Natural killer cell treated with Interleukin-12 subunit alpha and Interleukin-12 subunit beta and Interleukin-15 and Interleukin-18, amount 100 ng/mL, for 72 hours (primary cell): Measurements from ENCODE around the gene ATP13A2. TPM values are rescaled to one million over a fixed set of nuclear protein-coding genes. Genes with fewer than 3 reads are reported as not detected.
A peak's percentile ranks its signal among the peaks of the same experiment; 100 is the strongest.

ENCODE experiments used
- ATAC-seq, 2 donors: fragments of 150-1000 bp; cut with Tn5 transposase in 1 of 2; sonication (Bioruptor Pico), chemical (Tn5 transposase) in 1 of 2; 2 replicates each; pipeline ENCODE4 v1.10.0; 2021
- DNase-seq: peaks from one replicate; pipeline ENCODE4 v3.0.0; 2022; ENCODE audit warnings: low spot score
- H3K27ac Mint-ChIP-seq, 2 donors: 1 replicate in 1 of 2; 2 replicates in 1 of 2; pipeline ENCODE4 v1.8.0; 2022; ENCODE audit warnings: mixed read lengths in 2 of 2, mild to moderate bottlenecking in 1 of 2, moderate library complexity in 1 of 2
- H3K27me3 Mint-ChIP-seq, 2 donors: 1 replicate in 1 of 2; 2 replicates in 1 of 2; pipeline ENCODE4 v1.8.0; 2022; ENCODE audit warnings: mixed read lengths in 2 of 2
- H3K36me3 Mint-ChIP-seq: one replicate; pipeline ENCODE4 v1.8.0; 2022; ENCODE audit warnings: mixed read lengths
- H3K4me1 Mint-ChIP-seq, 2 donors: 1 replicate in 1 of 2; 2 replicates in 1 of 2; pipeline ENCODE4 v1.8.0; 2022; ENCODE audit warnings: low read depth in 2 of 2, mixed read lengths in 2 of 2, mild to moderate bottlenecking in 1 of 2
- H3K4me3 Mint-ChIP-seq: one replicate; pipeline ENCODE4 v1.8.0; 2022; ENCODE audit warnings: mixed read lengths
- H3K9me3 Mint-ChIP-seq: 2 replicates; pipeline ENCODE4 v1.8.0; 2022; ENCODE audit warnings: mixed read lengths
- total RNA-seq, 2 donors: library from RNA; stranded (reverse); gene quantifications; one replicate each; pipeline ENCODE4 v1.2.3, GENCODE V29; 2022

ATP13A2 gene
- total RNA-seq, 2 donors from 2014 or later: 68.0 to 88.3 TPM

GRCh38 chr1:16986962-16987361 is 24.8 kb downstream of the ATP13A2 start:
- H3K27me3 Mint-ChIP-seq: peaks cover 6 to 8% of the 10 kb centered on the region in 2 donors
- no peak overlapping the region for H3K27ac Mint-ChIP-seq
- H3K4me3 Mint-ChIP-seq: no peak overlapping the region
- ATAC-seq (no peak), DNase-seq (no peak)
- no peaks in the 10 kb centered on the region for H3K9me3 Mint-ChIP-seq
- no peaks in the 10 kb centered on the region for H3K4me1 Mint-ChIP-seq
- H3K36me3 Mint-ChIP-seq: no peaks in the 10 kb centered on the region

- DNase-seq: no peak
- H3K9me3 Mint-ChIP-seq: no peaks in the 10 kb centered on the region
- no peaks in the 10 kb centered on the region for H3K36me3 Mint-ChIP-seq
- no peaks in the 10 kb centered on the region for H3K4me1 Mint-ChIP-seq
- peaks cover 7 to 11% of the 10 kb centered on the region in 2 donors for H3K27me3 Mint-ChIP-seq
- no peak overlapping the region for H3K4me3 Mint-ChIP-seq
- ATAC-seq: no peak
- H3K27ac Mint-ChIP-seq: no peak overlapping the region
Observed at GRCh38 chr1:16986560-16986959, 25.2 kb downstream of the ATP13A2 start.

GRCh38 chr1:16986113-16986512 is 25.6 kb downstream of the ATP13A2 start:
- no peak for DNase-seq
- H3K4me3 Mint-ChIP-seq: no peak overlapping the region
- peaks cover under 1 to 4% of the 10 kb centered on the region in 2 donors for H3K4me1 Mint-ChIP-seq
- peak in 1 of 2 donors; percentile 22 for ATAC-seq
- H3K27ac Mint-ChIP-seq: no peak overlapping the region
- H3K9me3 Mint-ChIP-seq: no peaks in the 10 kb centered on the region
- H3K27me3 Mint-ChIP-seq: peaks cover 11 to 16% of the 10 kb centered on the region in 2 donors
- H3K36me3 Mint-ChIP-seq: no peaks in the 10 kb centered on the region

GRCh38 chr1:16984717-16985116 is 27.0 kb downstream of the ATP13A2 start:
- peaks cover 5 to 10% of the 10 kb centered on the region in 2 donors for H3K4me1 Mint-ChIP-seq
- ATAC-seq (no peak), DNase-seq (no peak)
- H3K27me3 Mint-ChIP-seq: peaks cover 16 to 22% of the 10 kb centered on the region in 2 donors
- no peaks in the 10 kb centered on the region for H3K36me3 Mint-ChIP-seq
- no peak overlapping the region for H3K4me3 Mint-ChIP-seq
- no peaks in the 10 kb centered on the region for H3K9me3 Mint-ChIP-seq
- H3K27ac Mint-ChIP-seq: no peak overlapping the region

- Mint-ChIP-seq H3K36me3 (no peaks in the 10 kb centered on the region), H3K27ac (no peak overlapping the region), H3K27me3 (peaks cover 16 to 22% of the 10 kb centered on the region in 2 donors), H3K4me1 (peaks cover 5 to 10% of the 10 kb centered on the region in 2 donors), H3K9me3 (no peaks in the 10 kb centered on the region), H3K4me3 (no peak overlapping the region)
- ATAC-seq (no peak), DNase-seq (no peak)
Observed at GRCh38 chr1:16983649-16984048, 28.1 kb downstream of the ATP13A2 start.

- H3K4me3 Mint-ChIP-seq: no peak overlapping the region
- H3K27me3 Mint-ChIP-seq: peaks cover 16 to 22% of the 10 kb centered on the region in 2 donors
- peaks cover 5 to 10% of the 10 kb centered on the region in 2 donors for H3K4me1 Mint-ChIP-seq
- no peak overlapping the region for H3K27ac Mint-ChIP-seq
- DNase-seq (no peak), ATAC-seq (no peak)
- no peaks in the 10 kb centered on the region for H3K9me3 Mint-ChIP-seq
- no peaks in the 10 kb centered on the region for H3K36me3 Mint-ChIP-seq
Observed at GRCh38 chr1:16982902-16983301, 28.8 kb downstream of the ATP13A2 start.

- Mint-ChIP-seq H3K9me3 (no peaks in the 10 kb centered on the region), H3K36me3 (no peaks in the 10 kb centered on the region), H3K4me3 (peak overlapping the region; percentile 55), H3K27ac (peak overlapping the region in 1 of 2 donors; percentile 45), H3K27me3 (peaks cover 16 to 22% of the 10 kb centered on the region in 2 donors), H3K4me1 (peaks cover 5 to 10% of the 10 kb centered on the region in 2 donors)
- ATAC-seq (no peak), DNase-seq (no peak)
Observed at GRCh38 chr1:16981269-16981849, 30.4 kb downstream of the ATP13A2 start.

- DNase-seq: no peak
- H3K27me3 Mint-ChIP-seq: peaks cover 16 to 22% of the 10 kb centered on the region in 2 donors
- peak in 1 of 2 donors; percentile 25 for ATAC-seq
- H3K4me3 Mint-ChIP-seq: peak within 1 kb of the TSS; percentile 55
- no peaks in the 10 kb centered on the region for H3K9me3 Mint-ChIP-seq
- peak within 1 kb of the TSS in 1 of 2 donors; percentile 45 for H3K27ac Mint-ChIP-seq
- H3K36me3 Mint-ChIP-seq: no peaks in the 10 kb centered on the region
- peaks cover 5 to 10% of the 10 kb centered on the region in 2 donors for H3K4me1 Mint-ChIP-seq
Observed at GRCh38 chr1:16980473-16981268, 31.1 kb downstream of the ATP13A2 start, which contains the start of gene MFAP2. Gene MFAP2 (minus strand): TSS chr1:16980620. CDS start chr1:16978273, 2,347 bp downstream.

- Mint-ChIP-seq H3K27ac (no peak overlapping the region), H3K27me3 (peaks cover 16 to 22% of the 10 kb centered on the region in 2 donors), H3K9me3 (no peaks in the 10 kb centered on the region), H3K4me1 (peaks cover 5 to 10% of the 10 kb centered on the region in 2 donors), H3K36me3 (no peaks in the 10 kb centered on the region), H3K4me3 (no peak overlapping the region)
- ATAC-seq (no peak), DNase-seq (no peak)
Observed at GRCh38 chr1:16979475-16980327, 32.0 kb downstream of the ATP13A2 start.

- H3K4me3 Mint-ChIP-seq: no peak overlapping the region
- H3K4me1 Mint-ChIP-seq: peaks cover 5 to 10% of the 10 kb centered on the region in 2 donors
- DNase-seq (no peak), ATAC-seq (no peak)
- H3K27me3 Mint-ChIP-seq: peaks cover 16 to 22% of the 10 kb centered on the region in 2 donors
- H3K36me3 Mint-ChIP-seq: no peaks in the 10 kb centered on the region
- H3K27ac Mint-ChIP-seq: no peak overlapping the region
- no peaks in the 10 kb centered on the region for H3K9me3 Mint-ChIP-seq
Observed at GRCh38 chr1:16978567-16979474, 32.9 kb downstream of the ATP13A2 start.

GRCh38 chr1:16978139-16978538 is 33.6 kb downstream of the ATP13A2 start:
- Mint-ChIP-seq H3K27me3 (peaks cover 13 to 18% of the 10 kb centered on the region in 2 donors), H3K9me3 (no peaks in the 10 kb centered on the region), H3K27ac (no peak overlapping the region), H3K4me1 (peaks cover 5 to 10% of the 10 kb centered on the region in 2 donors), H3K4me3 (no peak overlapping the region), H3K36me3 (no peaks in the 10 kb centered on the region)
- DNase-seq (no peak), ATAC-seq (no peak)

GRCh38 chr1:16977377-16977776 is 34.4 kb downstream of the ATP13A2 start:
- DNase-seq: no peak
- Mint-ChIP-seq H3K27me3 (peaks cover 10 to 14% of the 10 kb centered on the region in 2 donors), H3K9me3 (no peaks in the 10 kb centered on the region), H3K4me3 (no peak overlapping the region), H3K4me1 (peaks cover 5 to 10% of the 10 kb centered on the region in 2 donors), H3K27ac (no peak overlapping the region), H3K36me3 (no peaks in the 10 kb centered on the region)
- ATAC-seq: no peak

GRCh38 chr1:16976966-16977365 is 34.8 kb downstream of the ATP13A2 start:
- H3K4me1 Mint-ChIP-seq: peaks cover 5 to 10% of the 10 kb centered on the region in 2 donors
- H3K36me3 Mint-ChIP-seq: no peaks in the 10 kb centered on the region
- peaks cover 10 to 14% of the 10 kb centered on the region in 2 donors for H3K27me3 Mint-ChIP-seq
- H3K4me3 Mint-ChIP-seq: no peak overlapping the region
- no peaks in the 10 kb centered on the region for H3K9me3 Mint-ChIP-seq
- ATAC-seq (no peak), DNase-seq (no peak)
- H3K27ac Mint-ChIP-seq: no peak overlapping the region
